ENCODE measurements around the gene CIT.

DNA sequence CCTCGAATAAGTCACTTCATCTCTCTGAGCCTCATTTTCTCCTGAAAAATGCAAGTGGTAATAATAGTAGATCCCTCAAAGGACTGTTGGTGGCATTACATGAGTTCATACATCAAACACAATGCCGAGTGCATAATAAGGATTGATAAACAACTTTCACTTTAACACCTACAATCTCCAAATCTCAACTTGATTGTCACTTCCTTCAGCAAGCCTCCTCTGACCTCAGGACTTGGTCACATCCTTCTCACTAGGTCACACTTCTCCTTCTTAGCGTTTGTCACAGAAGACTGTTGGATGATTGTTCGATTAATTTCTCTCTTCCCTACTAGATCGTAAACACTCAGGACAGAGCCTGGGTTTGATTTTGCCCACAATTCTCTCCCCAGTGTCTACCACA, 217.0 kb downstream of the CIT start:
- TF ChIP-seq, protein P1, sequence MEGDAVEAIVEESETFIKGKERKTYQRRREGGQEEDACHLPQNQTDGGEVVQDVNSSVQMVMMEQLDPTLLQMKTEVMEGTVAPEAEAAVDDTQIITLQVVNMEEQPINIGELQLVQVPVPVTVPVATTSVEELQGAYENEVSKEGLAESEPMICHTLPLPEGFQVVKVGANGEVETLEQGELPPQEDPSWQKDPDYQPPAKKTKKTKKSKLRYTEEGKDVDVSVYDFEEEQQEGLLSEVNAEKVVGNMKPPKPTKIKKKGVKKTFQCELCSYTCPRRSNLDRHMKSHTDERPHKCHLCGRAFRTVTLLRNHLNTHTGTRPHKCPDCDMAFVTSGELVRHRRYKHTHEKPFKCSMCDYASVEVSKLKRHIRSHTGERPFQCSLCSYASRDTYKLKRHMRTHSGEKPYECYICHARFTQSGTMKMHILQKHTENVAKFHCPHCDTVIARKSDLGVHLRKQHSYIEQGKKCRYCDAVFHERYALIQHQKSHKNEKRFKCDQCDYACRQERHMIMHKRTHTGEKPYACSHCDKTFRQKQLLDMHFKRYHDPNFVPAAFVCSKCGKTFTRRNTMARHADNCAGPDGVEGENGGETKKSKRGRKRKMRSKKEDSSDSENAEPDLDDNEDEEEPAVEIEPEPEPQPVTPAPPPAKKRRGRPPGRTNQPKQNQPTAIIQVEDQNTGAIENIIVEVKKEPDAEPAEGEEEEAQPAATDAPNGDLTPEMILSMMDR (IDR thresholded peaks at IDR 0.05): no peak
- TF ChIP-seq TCF7L2 (IDR thresholded peaks at IDR 0.05; ENCODE audit: low read depth, low read length): no peak
